Endothelial cell of umbilical vein (primary cell): ENCODE results near the gene DDX10. TPM values are rescaled to one million over a fixed set of nuclear protein-coding genes. Genes with fewer than 3 reads are reported as not detected.

ENCODE experiments used
- BruUV-seq: library from RNA; stranded (reverse); fragments of 400-500 nt; replicated peaks from 2 replicates; lab custom pipeline; 2021; lab: Mats Ljungman, UMichigan
- CTCF ChIA-PET: fragments of 300-600, 350-600 bp; sonication (Branson Sonifier 250); formaldehyde crosslinking; loops from one replicate; lab custom pipeline; 2021; ENCODE audit warnings: antibody characterized with exemption, inconsistent platforms; lab: Charles Lee
- POLR2A ChIA-PET: fragments of 300-600, 350-600 bp; sonication (Branson Sonifier 250); formaldehyde crosslinking; loops from one replicate; lab custom pipeline; 2021; ENCODE audit warnings: antibody characterized with exemption, inconsistent platforms; lab: Charles Lee
- DNase-seq: peaks from one replicate; pipeline ENCODE4 v3.0.0-alpha.2; 2011; ENCODE audit warnings: low read depth, low spot score
- FAIRE-seq: peaks from 2 replicates; lab custom pipeline; 2011; peaks lifted over from hg19 to GRCh38; lab: Jason Lieb, UNC
- H2AFZ ChIP-seq: 2 replicates; pipeline ENCODE4 v1.6.0; 2012; ENCODE audit warnings: low read depth, low read length, control low read depth, inconsistent platforms
- H3K27ac ChIP-seq: 2 replicates; pipeline ENCODE4 v1.5.1; 2011; ENCODE audit warnings: low read depth, mild to moderate bottlenecking, control low read depth, low read length, moderate library complexity; ENCODE audit not compliant: insufficient read depth
- H3K27me3 ChIP-seq, 2 experiments: 2 replicates each; pipeline versions ENCODE4 v1.6.0 to v1.6.1; 2011; ENCODE audit warnings: low read length in 2 of 2, mixed read lengths in 1 of 2; ENCODE audit not compliant: control insufficient read depth in 2 of 2, insufficient read depth in 2 of 2
- H3K36me3 ChIP-seq, 2 experiments: 2 replicates in 1 of 2; 3 replicates in 1 of 2; pipeline ENCODE4 v1.5.1; 2011; ENCODE audit warnings: low read length in 2 of 2, mild to moderate bottlenecking in 1 of 2, moderate library complexity in 1 of 2; ENCODE audit not compliant: control insufficient read depth in 2 of 2, insufficient read depth in 2 of 2; ENCODE audit errors: extremely low read depth in 1 of 2
- H3K4me1 ChIP-seq: 3 replicates; pipeline ENCODE4 v1.5.1; 2011; ENCODE audit warnings: mild to moderate bottlenecking, low read length; ENCODE audit not compliant: control insufficient read depth, insufficient read depth; ENCODE audit errors: extremely low read depth
- H3K4me2 ChIP-seq: 2 replicates; pipeline ENCODE4 v1.6.1; 2011; ENCODE audit warnings: low read length, control low read depth, mixed read lengths; ENCODE audit not compliant: insufficient read depth
- H3K4me3 ChIP-seq, 3 experiments: fragments of 200-600 bp in 1 of 3; sonication (generic), shearing (Covaris generic) in 1 of 3; replicated peaks in 1 of 3; 2 replicates each; pipeline ENCODE4 v1.5.1; 2011 to 2016; ENCODE audit warnings: control low read depth in 3 of 3, low read length in 3 of 3, mild to moderate bottlenecking in 2 of 3, inconsistent platforms in 1 of 3, low read depth in 1 of 3, moderate library complexity in 1 of 3; ENCODE audit not compliant: insufficient read depth in 1 of 3
- H3K79me2 ChIP-seq: 2 replicates; pipeline ENCODE4 v1.6.0; 2012; ENCODE audit warnings: low read length, inconsistent platforms; ENCODE audit not compliant: control insufficient read depth, insufficient read depth
- H3K9ac ChIP-seq: replicated peaks from 2 replicates; pipeline ENCODE3; 2011; ENCODE audit warnings: low read length, control low read depth; ENCODE audit not compliant: insufficient read depth; ENCODE audit errors: extremely low read depth
- H3K9me1 ChIP-seq: replicated peaks from 3 replicates; pipeline ENCODE4 v1.6.0; 2011; ENCODE audit warnings: mild to moderate bottlenecking, low read length; ENCODE audit not compliant: control insufficient read depth, insufficient read depth; ENCODE audit errors: extremely low read depth
- H3K9me3 ChIP-seq: replicated peaks from 2 replicates; pipeline ENCODE4 v1.5.1; 2012; ENCODE audit warnings: low read length, inconsistent platforms; ENCODE audit not compliant: control insufficient read depth, insufficient read depth
- H4K20me1 ChIP-seq: replicated peaks from 2 replicates; pipeline ENCODE3; 2011; ENCODE audit warnings: mild to moderate bottlenecking, low read length; ENCODE audit not compliant: control insufficient read depth, insufficient read depth; ENCODE audit errors: extremely low read depth
- EZH2 ChIP-seq: IDR thresholded peaks from 2 replicates; pipeline ENCODE4 v1.6.1; 2012; ENCODE audit warnings: borderline replicate concordance, low read depth, mild to moderate bottlenecking, moderate library complexity, low read length, inconsistent platforms; ENCODE audit not compliant: severe bottlenecking
- FOS ChIP-seq: IDR thresholded peaks from 2 replicates; pipeline ENCODE4 v1.6.1; 2011; ENCODE audit warnings: mild to moderate bottlenecking, low read length, moderate library complexity, borderline replicate concordance; ENCODE audit not compliant: insufficient read depth
- GATA2 ChIP-seq: IDR thresholded peaks from 2 replicates; pipeline ENCODE4 v1.7.0; 2011; ENCODE audit warnings: low read depth, mild to moderate bottlenecking, moderate library complexity, mixed read lengths, low read length; ENCODE audit not compliant: insufficient read length, insufficient read depth
- JUN ChIP-seq: IDR thresholded peaks from 2 replicates; pipeline ENCODE4 v1.6.1; 2011; ENCODE audit warnings: borderline replicate concordance, low read depth; ENCODE audit not compliant: insufficient read length, insufficient read depth
- MYC ChIP-seq: IDR thresholded peaks from one replicate; pipeline ENCODE4 v1.6.1; 2011; ENCODE audit warnings: mild to moderate bottlenecking, low read depth, low read length
- POLR2A ChIP-seq: IDR thresholded peaks from 2 replicates; pipeline ENCODE4 v1.6.1; 2012; ENCODE audit warnings: low read depth, mild to moderate bottlenecking, control low read depth, low read length
- POLR2AphosphoS5 ChIP-seq: IDR thresholded peaks from 2 replicates; pipeline ENCODE4 v1.6.1; 2012; ENCODE audit warnings: low read depth, mild to moderate bottlenecking, control low read depth, low read length, moderate library complexity; ENCODE audit not compliant: insufficient read depth
- dilution Hi-C: fragments of 300-500 bp; cut with MboI; formaldehyde crosslinking; loops from one replicate; pipeline ENCODE4 v1.15.0; 2019; ENCODE audit warnings: low sequenced_read_pairs; ENCODE audit not compliant: extremely low pct_ligation_motif_present
- intact Hi-C: fragments of 100-400 bp; cut with micrococcal nuclease; formaldehyde crosslinking; loops from one replicate; pipeline ENCODE4 v1.10.0; 2022
- polyA plus RNA-seq, 4 experiments: library from polyadenylated mRNA; depleted of rRNA in 3 of 4; stranded (reverse) in 3 of 4; unstranded in 1 of 4; fragments of >200 nt; gene quantifications; 2 replicates each; pipeline versions ENCODE4 v1.2.1 to v1.2.3, GENCODE V29; 2011 to 2012; ENCODE audit warnings: missing spikeins in 1 of 4
- total RNA-seq: library from RNA; stranded (reverse); gene quantifications from 2 replicates; pipeline ENCODE4 v1.2.3, GENCODE V29; 2021
- TF ChIP-seq, protein P1 (sequence below), 2 donors: IDR thresholded peaks; 1 replicate in 1 of 2; 2 replicates in 1 of 2; pipeline ENCODE4 v1.5.1; 2011; ENCODE audit warnings: low read length in 2 of 2, mild to moderate bottlenecking in 2 of 2, moderate library complexity in 2 of 2, control low read depth in 1 of 2, inconsistent platforms in 1 of 2, low read depth in 1 of 2; ENCODE audit not compliant: insufficient read depth in 1 of 2; ENCODE audit errors: extremely low read depth in 1 of 2
- TF ChIP-seq, protein P2 (sequence below): IDR thresholded peaks from 2 replicates; pipeline ENCODE4 v1.6.1; 2011; ENCODE audit not compliant: insufficient read depth, insufficient read length

The DDX10 gene
- total and polyA plus RNA-seq, 2 donors (not counting 3 experiments of a cell fraction or from before 2014, with no cell fraction given): 29.8 to 35.2 TPM

DNA sequence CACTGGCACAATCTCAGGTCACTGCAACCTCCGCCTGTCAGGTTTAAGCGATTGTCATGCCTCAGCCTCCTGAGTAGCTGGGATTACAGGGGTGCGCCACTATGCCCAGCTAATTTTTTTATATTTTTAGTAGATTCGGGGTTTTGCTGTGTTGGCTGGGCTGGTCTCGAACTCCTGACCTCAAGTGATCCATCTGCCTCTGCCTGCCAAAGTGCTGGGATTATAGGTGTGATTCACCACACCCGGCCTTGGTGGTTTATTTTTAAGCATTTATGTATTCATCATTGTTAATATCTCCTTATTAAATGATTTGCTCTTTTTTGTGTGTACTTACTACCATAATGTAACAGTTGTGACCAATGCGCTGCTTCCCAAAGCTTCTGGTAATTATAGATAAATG, 171.7 kb downstream of the DDX10 start:
- H3K9me3 ChIP-seq: no peaks in the 10 kb centered on the region
- H4K20me1 ChIP-seq: no peaks in the 10 kb centered on the region
- FAIRE-seq: no peak
- H3K4me3 ChIP-seq: no peak overlapping the region
- POLR2A ChIA-PET: no interaction called here
- H3K27me3 ChIP-seq: no peaks in the 10 kb centered on the region
- BruUV-seq: no TSS peak
- no peak overlapping the region for H3K4me2 ChIP-seq
- H3K79me2 ChIP-seq: no peaks in the 10 kb centered on the region
- H3K9me1 ChIP-seq: no peaks in the 10 kb centered on the region
- CTCF ChIA-PET: interaction anchor here (1.1 kb wide), 1 partner anchor 34 kb away, joined by 3 read pairs; no protein-coding TSS in a partner anchor
- DNase-seq: no peak
- H3K9ac ChIP-seq: no peak overlapping the region
- dilution Hi-C loops (no loop called here), intact Hi-C loops (no loop called here)
- H3K27ac ChIP-seq: no peak overlapping the region
- TF ChIP-seq FOS (no peak), POLR2A (no peak), EZH2 (no peak), POLR2AphosphoS5 (no peak), GATA2 (no peak), MYC (no peak), JUN (no peak)
- TF ChIP-seq, protein P1, sequence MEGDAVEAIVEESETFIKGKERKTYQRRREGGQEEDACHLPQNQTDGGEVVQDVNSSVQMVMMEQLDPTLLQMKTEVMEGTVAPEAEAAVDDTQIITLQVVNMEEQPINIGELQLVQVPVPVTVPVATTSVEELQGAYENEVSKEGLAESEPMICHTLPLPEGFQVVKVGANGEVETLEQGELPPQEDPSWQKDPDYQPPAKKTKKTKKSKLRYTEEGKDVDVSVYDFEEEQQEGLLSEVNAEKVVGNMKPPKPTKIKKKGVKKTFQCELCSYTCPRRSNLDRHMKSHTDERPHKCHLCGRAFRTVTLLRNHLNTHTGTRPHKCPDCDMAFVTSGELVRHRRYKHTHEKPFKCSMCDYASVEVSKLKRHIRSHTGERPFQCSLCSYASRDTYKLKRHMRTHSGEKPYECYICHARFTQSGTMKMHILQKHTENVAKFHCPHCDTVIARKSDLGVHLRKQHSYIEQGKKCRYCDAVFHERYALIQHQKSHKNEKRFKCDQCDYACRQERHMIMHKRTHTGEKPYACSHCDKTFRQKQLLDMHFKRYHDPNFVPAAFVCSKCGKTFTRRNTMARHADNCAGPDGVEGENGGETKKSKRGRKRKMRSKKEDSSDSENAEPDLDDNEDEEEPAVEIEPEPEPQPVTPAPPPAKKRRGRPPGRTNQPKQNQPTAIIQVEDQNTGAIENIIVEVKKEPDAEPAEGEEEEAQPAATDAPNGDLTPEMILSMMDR (IDR thresholded peaks at IDR 0.05; ENCODE audit: extremely low read depth in 1 of 2, insufficient read depth in 1 of 2, low read depth in 1 of 2, low read length in 2 of 2): no peak
- TF ChIP-seq, protein P2, sequence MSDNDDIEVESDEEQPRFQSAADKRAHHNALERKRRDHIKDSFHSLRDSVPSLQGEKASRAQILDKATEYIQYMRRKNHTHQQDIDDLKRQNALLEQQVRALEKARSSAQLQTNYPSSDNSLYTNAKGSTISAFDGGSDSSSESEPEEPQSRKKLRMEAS: no peak
- H2AFZ ChIP-seq: no peak overlapping the region
- H3K36me3 ChIP-seq: no peaks in the 10 kb centered on the region
- H3K4me1 ChIP-seq: no peaks in the 10 kb centered on the region
